NCI-H146 (cell line): ENCODE data around the gene SELENOK.

Source experiments
- DNase-seq: peaks from one replicate; lab custom pipeline; 2025; lab: John Stamatoyannopoulos, UW

SELENOK gene

DNA sequence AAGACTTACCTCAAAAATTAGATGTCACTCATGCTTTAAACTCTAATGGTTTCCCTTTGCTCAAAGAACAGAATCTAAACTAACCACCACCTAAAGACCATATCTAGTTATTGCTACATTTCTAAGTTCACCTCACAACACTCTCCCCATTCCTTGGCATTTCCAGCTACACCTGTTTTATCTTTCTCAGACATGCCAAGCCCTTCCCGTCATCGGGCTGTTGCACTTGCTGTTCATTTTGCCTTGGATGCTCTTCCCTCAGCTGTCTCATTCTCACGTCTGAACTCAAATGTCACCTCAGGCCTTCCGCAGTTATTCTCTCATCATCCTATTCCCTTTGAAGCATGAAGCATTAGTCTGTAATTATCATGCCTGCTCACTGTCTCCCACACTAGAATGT is 8.7 kb downstream of the SELENOK start:
- no peak for DNase-seq

GRCh38 chr3:53881691-53882593 is 9.7 kb downstream of the SELENOK start, which contains the start of gene ACTR8:
ACTR8 (minus strand) TSS chr3:53882152; CDS start chr3:53882101, 51 bp downstream.
- DNase-seq, result peak; percentile 87

- DNase-seq, result no peak
Measured at GRCh38 chr3:53880396-53881345, 11.0 kb downstream of the SELENOK start.

DNA sequence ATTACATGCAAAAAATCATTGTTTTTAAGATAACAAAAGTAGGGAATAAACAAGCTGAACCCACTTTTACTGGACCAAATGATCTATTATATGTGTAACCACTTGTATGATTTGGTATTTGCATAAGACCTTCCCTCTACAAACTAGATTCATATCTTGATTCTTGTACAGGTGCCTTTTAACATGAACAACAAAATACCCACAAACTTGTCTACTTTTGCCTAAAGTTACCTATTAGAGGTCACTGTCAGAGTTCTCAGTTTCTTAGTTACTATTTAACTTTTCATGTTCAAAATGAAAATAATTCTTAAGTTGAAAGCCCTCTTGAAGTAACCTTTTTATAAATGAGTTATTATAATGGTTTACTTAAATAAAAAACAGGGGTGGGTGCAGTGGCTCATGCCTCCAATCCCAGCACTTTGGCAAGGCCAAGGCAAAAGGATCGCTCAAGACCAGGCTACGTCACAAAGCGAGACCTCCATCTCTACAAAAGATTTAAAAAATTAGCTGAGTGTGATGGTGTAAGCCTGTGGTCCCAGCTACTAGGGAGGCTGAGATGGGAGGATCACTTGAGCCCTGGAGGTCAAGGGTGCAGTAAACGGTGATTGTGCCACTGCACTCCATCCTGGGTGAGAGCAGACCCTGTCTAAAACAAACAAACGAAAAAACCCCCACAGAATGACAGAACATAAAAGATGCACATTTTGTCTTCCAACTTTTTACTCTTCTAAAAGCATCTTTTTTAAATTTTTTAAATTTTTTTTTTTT is 25.7 kb downstream of the SELENOK start:
- DNase-seq, result no peak

- DNase-seq, result no peak
Measured at GRCh38 chr3:53863145-53863544, 28.5 kb downstream of the SELENOK start.

DNA sequence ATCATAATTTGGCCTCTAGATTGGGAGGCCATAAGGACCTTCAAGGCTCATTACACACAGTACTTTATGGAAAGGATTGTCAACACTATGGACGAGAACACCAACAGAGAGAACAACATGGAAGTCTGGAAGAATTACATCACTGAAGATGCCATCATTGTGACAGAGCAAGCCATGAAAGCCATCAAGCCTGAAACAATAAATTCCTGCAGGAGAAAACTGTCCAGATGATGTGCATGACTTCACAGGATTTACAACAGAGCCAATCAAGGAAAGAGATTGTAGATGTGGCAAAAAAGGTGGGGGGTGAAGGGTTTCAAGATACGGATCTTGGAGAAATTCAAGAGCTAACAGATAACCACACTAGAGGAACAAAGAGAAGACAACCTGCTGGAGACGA is 29.4 kb downstream of the SELENOK start:
- DNase-seq, result no peak

DNA sequence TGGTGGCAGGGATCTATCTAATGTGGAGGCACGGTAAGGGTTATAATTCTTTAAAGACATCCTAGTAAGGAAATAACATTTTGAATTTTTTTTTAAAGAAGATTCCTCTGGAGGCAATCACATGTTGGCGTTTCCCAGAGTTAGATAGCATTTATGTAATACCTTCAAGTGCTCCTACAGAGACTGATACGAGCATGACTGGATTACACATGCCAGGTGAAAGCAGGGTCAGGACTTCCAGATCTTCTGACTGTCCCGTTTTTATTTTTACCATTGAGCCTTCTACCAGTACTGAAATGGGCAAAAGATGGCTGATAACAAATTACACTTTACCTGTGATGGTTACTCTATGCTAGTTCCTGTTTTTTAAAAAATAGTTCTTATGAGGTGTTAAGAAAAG is 31.5 kb downstream of the SELENOK start:
- DNase-seq, result no peak

DNA sequence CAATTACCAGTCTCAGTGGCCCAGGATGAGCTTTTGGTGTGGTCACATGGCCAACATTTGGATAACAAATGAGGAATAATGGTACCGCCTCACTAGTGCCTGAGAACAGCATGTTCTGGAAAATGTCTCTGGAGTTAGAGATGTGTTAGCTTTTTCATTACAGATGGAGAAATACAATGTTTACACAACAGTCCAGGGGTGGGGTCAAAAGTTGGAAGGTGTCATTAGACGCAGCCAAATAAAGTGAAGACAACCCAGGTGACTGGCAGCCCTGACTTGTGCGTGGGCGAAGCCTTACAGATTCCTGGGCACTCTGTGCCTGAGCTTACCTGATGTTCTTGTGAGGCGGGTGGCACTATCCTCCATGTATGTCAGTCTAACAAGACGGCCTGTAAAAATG is 32.5 kb downstream of the SELENOK start:
- DNase-seq, result no peak

- DNase-seq, result no peak
Measured at GRCh38 chr3:53858096-53858741, 33.4 kb downstream of the SELENOK start.

- no peak for DNase-seq
Measured at GRCh38 chr3:53856964-53857363, 34.7 kb downstream of the SELENOK start.

GRCh38 chr3:53850895-53851294 is 40.8 kb downstream of the SELENOK start:
- DNase-seq, result no peak

- DNase-seq, result no peak
Measured at GRCh38 chr3:53849916-53850315, 41.7 kb downstream of the SELENOK start.

GRCh38 chr3:53846851-53847155 is 44.9 kb downstream of the SELENOK start:
- peak; percentile 24 for DNase-seq

GRCh38 chr3:53846134-53846850 is 45.4 kb downstream of the SELENOK start, which contains the start of the genes CHDH and IL17RB:
CHDH (minus strand) TSS chr3:53846419; CDS start chr3:53824008, 22,411 bp downstream.
IL17RB (plus strand) TSS chr3:53846568; CDS start chr3:53846589, 21 bp downstream.
- DNase-seq, result peak; percentile 76

DNA sequence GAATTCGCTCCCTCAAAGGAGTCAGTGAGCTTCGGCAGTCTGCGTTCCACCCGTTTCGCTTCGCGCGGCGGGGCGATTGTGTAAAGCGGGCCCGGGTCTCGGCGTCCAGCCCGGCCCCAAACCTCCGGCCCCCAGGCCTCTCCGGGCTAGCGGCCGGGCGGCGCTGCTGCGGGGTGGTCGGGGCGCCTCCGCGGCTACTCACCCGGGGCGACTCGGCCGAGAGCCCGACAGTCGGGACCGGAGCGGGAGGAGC is 45.9 kb downstream of the SELENOK start:
- no peak for DNase-seq

GRCh38 chr3:53845103-53845880 is 46.4 kb downstream of the SELENOK start:
- DNase-seq, result peak; percentile 29

DNA sequence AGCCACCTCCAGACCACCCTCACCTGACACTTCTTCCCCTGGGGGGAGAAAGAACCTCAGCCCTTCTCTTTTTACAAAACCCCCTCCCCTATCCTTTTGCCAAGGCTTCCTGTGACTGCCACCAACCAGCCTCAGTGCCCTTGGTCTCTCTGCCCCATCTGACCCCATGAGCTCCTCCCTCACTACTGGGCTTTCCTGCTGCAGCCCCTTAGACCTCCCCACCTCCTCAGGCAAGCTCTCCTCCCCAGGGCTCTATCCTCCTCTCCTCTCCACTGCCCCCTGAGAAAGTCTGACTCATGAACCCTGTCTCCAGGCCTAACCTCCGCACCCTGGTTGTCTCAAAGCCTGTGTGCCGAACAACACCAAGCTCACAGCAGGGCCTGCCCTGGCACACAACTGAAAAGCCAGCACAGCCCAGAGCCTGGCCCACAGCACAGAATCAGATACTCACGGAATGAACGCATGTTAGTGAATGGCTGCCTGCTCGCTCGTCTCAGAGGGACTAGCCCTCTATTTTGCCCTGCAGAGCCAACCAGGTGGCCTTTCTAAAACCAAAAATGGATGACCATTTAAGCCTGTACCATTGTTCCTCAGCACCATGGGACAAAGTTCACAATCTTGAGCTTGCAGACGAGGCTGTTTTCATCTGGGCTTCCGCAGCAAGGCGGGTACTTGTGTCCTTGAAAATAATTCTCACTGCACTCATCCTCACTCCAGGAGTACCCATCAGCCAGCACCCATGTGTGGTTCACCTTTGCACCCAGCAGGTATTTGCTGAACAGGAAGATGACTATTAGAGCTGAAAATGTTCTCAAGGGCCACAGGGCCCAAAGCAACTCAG is 47.2 kb downstream of the SELENOK start:
- no peak for DNase-seq

GRCh38 chr3:53843195-53844177 is 48.2 kb downstream of the SELENOK start:
- no peak for DNase-seq
